SK-N-SH treated with all-trans-retinoic acid at 6 μM for 48 hours (cell line): ENCODE measurements around the gene SSTR5.
A peak's percentile ranks its signal among the peaks of the same experiment; 100 is the strongest.

Source experiments
- ATAC-seq: fragments of 200-7000 bp; cut with Tn5 transposase; 3 replicates; pipeline ENCODE4 v1.9.1; 2020; ENCODE audit warnings: mild to moderate bottlenecking, moderate library complexity
- ARNTL ChIP-seq: fragments of 450-650 bp; formaldehyde crosslinking; IDR thresholded peaks from 2 replicates; pipeline ENCODE4 v1.5.0; 2020; ENCODE audit warnings: low read depth, mild to moderate bottlenecking, moderate library complexity, borderline replicate concordance
- BACH2 ChIP-seq: fragments of 250-450 bp; sonication (Bioruptor Pico); IDR thresholded peaks from 2 replicates; pipeline ENCODE4 v1.9.0; 2021; ENCODE audit warnings: mild to moderate bottlenecking, borderline replicate concordance
- CSDC2 ChIP-seq: fragments of 250-450 bp; sonication (Bioruptor Pico); IDR thresholded peaks from 2 replicates; pipeline ENCODE4 v1.5.0; 2020; ENCODE audit warnings: mild to moderate bottlenecking, moderate library complexity
- ESRRG ChIP-seq: fragments of 250-450 bp; sonication (Bioruptor Pico); IDR thresholded peaks from 2 replicates; pipeline ENCODE4 v1.6.1; 2021; ENCODE audit warnings: mild to moderate bottlenecking
- GLIS3 ChIP-seq: fragments of 250-450 bp; sonication (Bioruptor Pico); IDR thresholded peaks from 2 replicates; pipeline ENCODE4 v1.5.0; 2020; ENCODE audit warnings: mild to moderate bottlenecking, moderate library complexity
- ISL1 ChIP-seq: fragments of 250-450 bp; sonication (Bioruptor Pico); IDR thresholded peaks from 2 replicates; pipeline ENCODE4 v2.1.2; 2022; ENCODE audit warnings: mild to moderate bottlenecking, moderate library complexity
- OSR1 ChIP-seq: fragments of 250-450 bp; sonication (Bioruptor Pico); IDR thresholded peaks from 2 replicates; pipeline ENCODE4 v1.8.0; 2022; ENCODE audit warnings: moderate library complexity, mild to moderate bottlenecking, inconsistent platforms
- PPARA ChIP-seq: fragments of 250-450 bp; sonication (Bioruptor Pico); IDR thresholded peaks from 2 replicates; pipeline ENCODE4 v1.5.0; 2020; ENCODE audit warnings: mild to moderate bottlenecking, borderline replicate concordance
- RARB ChIP-seq: fragments of 250-450 bp; sonication (Bioruptor Pico); IDR thresholded peaks from 2 replicates; pipeline ENCODE4 v1.8.0; 2021; ENCODE audit warnings: mild to moderate bottlenecking, moderate library complexity
- SNAI2 ChIP-seq: fragments of 250-450 bp; sonication (Bioruptor Pico); IDR thresholded peaks from 2 replicates; pipeline ENCODE4 v1.5.0; 2020; ENCODE audit warnings: mild to moderate bottlenecking, moderate library complexity
- TOX ChIP-seq: fragments of 250-450 bp; sonication (Bioruptor Pico); IDR thresholded peaks from 2 replicates; pipeline ENCODE4 v1.8.0; 2021; ENCODE audit warnings: mild to moderate bottlenecking, moderate library complexity, borderline replicate concordance
- ZC3H10 ChIP-seq: fragments of 250-450 bp; sonication (Bioruptor Pico); IDR thresholded peaks from 2 replicates; pipeline ENCODE4 v1.5.1; 2021; ENCODE audit warnings: mild to moderate bottlenecking, moderate library complexity
- ZFP3 ChIP-seq: fragments of 250-450 bp; sonication (Bioruptor Pico); IDR thresholded peaks from 2 replicates; pipeline ENCODE4 v1.5.0; 2020; ENCODE audit warnings: mild to moderate bottlenecking, moderate library complexity
- ZFP30 ChIP-seq: fragments of 450-650 bp; formaldehyde crosslinking; IDR thresholded peaks from 2 replicates; pipeline ENCODE4 v1.5.0; 2022; ENCODE audit warnings: mild to moderate bottlenecking, moderate library complexity
- ZNF565 ChIP-seq: fragments of 450-650 bp; formaldehyde crosslinking; conservative IDR thresholded peaks from 2 replicates; pipeline ENCODE4 v1.5.0; 2020; ENCODE audit warnings: low read depth, mild to moderate bottlenecking, moderate library complexity
- ZNF70 ChIP-seq: fragments of 450-650 bp; formaldehyde crosslinking; IDR thresholded peaks from 2 replicates; pipeline ENCODE4 v1.5.0; 2020; ENCODE audit warnings: mild to moderate bottlenecking, moderate library complexity
- ZNF8 ChIP-seq: fragments of 450-650 bp; formaldehyde crosslinking; IDR thresholded peaks from 2 replicates; pipeline ENCODE4 v1.5.0; 2020; ENCODE audit warnings: mild to moderate bottlenecking, moderate library complexity
- TF ChIP-seq, protein P1 (sequence below): fragments of 250-450 bp; sonication (Bioruptor Pico); IDR thresholded peaks from 2 replicates; pipeline ENCODE4 v1.8.0; 2020; ENCODE audit warnings: mild to moderate bottlenecking, moderate library complexity, borderline replicate concordance
- TF ChIP-seq, protein P2 (sequence below): fragments of 250-450 bp; sonication (Bioruptor Pico); IDR thresholded peaks from 2 replicates; pipeline ENCODE4 v1.5.0; 2020; ENCODE audit warnings: mild to moderate bottlenecking, moderate library complexity
- TF ChIP-seq, protein P3 (sequence below): fragments of 250-450 bp; sonication (Bioruptor Pico); IDR thresholded peaks from 2 replicates; pipeline ENCODE4 v1.5.1; 2021; ENCODE audit warnings: mild to moderate bottlenecking, moderate library complexity
- TF ChIP-seq, protein P4 (sequence below): fragments of 250-450 bp; sonication (Bioruptor Pico); IDR thresholded peaks from 2 replicates; pipeline ENCODE4 v1.8.0; 2021; ENCODE audit warnings: low read depth, mild to moderate bottlenecking, moderate library complexity, borderline replicate concordance

Gene SSTR5

DNA sequence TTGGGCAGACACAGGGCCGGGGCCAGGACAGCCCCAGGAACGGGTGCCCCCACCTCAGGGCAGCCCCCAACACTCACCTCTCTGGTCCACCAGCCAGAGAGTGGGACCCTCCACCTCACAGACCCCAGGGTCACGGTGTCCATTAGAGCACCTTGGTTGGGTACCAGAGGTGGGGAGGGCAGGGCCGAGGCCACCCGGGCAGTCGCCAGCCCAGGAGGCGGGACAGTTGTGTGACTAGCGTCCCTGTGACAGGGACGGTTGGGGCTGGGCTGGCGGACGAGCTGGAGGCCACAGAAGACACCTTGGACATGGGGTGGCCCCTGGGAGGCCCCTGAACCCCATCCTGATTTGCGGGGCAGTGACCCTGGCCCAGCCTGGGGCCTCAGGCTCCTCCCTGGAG, 35.2 kb downstream of the SSTR5 start:
- ATAC-seq, result no peak

DNA sequence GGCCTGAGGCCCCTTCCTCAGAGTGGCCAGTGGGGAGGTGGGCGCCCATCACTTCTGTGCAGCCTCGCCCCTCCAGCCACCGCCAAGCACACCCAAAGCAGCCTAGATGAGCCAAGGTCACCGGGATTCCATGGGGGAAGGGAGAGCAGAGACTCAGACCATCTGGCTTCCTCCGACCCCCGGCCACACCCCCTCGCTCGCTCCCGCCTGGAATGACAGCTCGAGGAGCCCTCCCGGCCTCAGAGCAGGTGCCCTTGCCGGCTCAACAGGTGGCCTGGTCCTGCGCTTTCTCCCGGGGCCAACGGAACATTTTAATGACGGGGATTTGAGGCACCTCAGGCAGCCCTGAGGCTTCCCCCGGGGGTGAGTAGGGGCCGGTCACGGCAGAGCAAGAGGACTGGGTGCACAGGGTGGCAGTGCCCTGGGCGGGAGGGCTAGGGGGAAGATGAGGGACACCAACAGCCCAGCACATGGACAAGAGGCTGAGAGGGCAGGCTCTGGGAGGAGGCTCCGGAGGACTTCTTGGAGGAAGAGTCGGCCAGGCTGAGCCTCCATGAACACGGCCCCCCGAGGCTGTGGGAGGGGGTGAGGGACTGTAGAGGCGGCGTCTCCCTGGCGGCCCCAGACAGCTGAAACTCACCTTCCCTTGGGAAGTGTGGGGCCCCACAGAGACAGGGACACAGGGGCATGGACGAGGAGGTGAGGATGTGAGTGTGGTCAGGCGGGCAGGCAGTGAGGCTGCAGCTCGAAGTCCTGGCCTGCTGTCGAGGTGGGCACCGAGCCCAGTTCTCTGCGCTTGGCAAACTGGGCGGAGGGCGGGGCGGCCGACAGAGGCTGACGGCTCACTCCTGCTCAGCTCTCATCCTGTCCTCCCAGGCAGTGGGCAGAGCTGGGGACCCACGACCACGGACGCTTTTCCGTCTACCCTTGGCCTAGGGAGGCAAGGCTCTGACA, 36.0 kb downstream of the SSTR5 start:
- ATAC-seq, result peak; percentile 32; the same call in 2 of the 3 replicates
- TF ChIP-seq, protein P1, sequence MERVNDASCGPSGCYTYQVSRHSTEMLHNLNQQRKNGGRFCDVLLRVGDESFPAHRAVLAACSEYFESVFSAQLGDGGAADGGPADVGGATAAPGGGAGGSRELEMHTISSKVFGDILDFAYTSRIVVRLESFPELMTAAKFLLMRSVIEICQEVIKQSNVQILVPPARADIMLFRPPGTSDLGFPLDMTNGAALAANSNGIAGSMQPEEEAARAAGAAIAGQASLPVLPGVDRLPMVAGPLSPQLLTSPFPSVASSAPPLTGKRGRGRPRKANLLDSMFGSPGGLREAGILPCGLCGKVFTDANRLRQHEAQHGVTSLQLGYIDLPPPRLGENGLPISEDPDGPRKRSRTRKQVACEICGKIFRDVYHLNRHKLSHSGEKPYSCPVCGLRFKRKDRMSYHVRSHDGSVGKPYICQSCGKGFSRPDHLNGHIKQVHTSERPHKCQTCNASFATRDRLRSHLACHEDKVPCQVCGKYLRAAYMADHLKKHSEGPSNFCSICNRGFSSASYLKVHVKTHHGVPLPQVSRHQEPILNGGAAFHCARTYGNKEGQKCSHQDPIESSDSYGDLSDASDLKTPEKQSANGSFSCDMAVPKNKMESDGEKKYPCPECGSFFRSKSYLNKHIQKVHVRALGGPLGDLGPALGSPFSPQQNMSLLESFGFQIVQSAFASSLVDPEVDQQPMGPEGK (CRISPR knock-in tag), result no peak
- no peak for TF ChIP-seq ESRRG (CRISPR knock-in tag)
- no peak for TF ChIP-seq ZNF8 (CRISPR knock-in tag)
- no peak for TF ChIP-seq ZC3H10 (CRISPR knock-in tag)

More for the DNA sequence above, 35.2 kb downstream of the SSTR5 start:
- TF ChIP-seq ZC3H10 (CRISPR knock-in tag), result no peak

DNA sequence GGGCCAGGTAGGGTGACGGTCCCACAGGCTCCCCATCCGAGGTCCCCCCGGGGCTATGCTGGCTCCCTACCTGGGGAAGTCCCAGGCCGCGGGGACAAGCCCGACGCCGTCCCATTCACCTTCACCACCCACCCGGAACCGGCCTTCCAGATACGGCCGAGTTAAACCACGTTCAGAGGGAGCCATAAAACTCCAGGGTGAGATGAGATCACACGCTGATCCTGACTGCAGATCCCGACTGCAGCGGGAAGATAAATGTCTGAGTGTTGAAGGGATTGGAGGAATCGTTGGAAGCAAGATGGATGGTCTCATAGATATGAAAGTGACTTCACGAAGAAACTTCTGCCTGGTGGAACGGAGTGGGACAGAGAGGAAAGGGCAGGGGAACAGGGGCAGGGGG, 37.1 kb downstream of the SSTR5 start:
- no peak for ATAC-seq
- TF ChIP-seq, protein P1 (CRISPR knock-in tag), result no peak
- no peak for TF ChIP-seq ZFP3 (CRISPR knock-in tag)
- no peak for TF ChIP-seq SNAI2 (CRISPR knock-in tag)
- no peak for TF ChIP-seq ZNF70 (CRISPR knock-in tag)
- no peak for TF ChIP-seq ISL1 (CRISPR knock-in tag)
- TF ChIP-seq, protein P2, sequence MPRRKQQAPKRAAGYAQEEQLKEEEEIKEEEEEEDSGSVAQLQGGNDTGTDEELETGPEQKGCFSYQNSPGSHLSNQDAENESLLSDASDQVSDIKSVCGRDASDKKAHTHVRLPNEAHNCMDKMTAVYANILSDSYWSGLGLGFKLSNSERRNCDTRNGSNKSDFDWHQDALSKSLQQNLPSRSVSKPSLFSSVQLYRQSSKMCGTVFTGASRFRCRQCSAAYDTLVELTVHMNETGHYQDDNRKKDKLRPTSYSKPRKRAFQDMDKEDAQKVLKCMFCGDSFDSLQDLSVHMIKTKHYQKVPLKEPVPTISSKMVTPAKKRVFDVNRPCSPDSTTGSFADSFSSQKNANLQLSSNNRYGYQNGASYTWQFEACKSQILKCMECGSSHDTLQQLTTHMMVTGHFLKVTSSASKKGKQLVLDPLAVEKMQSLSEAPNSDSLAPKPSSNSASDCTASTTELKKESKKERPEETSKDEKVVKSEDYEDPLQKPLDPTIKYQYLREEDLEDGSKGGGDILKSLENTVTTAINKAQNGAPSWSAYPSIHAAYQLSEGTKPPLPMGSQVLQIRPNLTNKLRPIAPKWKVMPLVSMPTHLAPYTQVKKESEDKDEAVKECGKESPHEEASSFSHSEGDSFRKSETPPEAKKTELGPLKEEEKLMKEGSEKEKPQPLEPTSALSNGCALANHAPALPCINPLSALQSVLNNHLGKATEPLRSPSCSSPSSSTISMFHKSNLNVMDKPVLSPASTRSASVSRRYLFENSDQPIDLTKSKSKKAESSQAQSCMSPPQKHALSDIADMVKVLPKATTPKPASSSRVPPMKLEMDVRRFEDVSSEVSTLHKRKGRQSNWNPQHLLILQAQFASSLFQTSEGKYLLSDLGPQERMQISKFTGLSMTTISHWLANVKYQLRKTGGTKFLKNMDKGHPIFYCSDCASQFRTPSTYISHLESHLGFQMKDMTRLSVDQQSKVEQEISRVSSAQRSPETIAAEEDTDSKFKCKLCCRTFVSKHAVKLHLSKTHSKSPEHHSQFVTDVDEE (CRISPR knock-in tag), result no peak
- TF ChIP-seq RARB, result no peak
- TF ChIP-seq, protein P3, sequence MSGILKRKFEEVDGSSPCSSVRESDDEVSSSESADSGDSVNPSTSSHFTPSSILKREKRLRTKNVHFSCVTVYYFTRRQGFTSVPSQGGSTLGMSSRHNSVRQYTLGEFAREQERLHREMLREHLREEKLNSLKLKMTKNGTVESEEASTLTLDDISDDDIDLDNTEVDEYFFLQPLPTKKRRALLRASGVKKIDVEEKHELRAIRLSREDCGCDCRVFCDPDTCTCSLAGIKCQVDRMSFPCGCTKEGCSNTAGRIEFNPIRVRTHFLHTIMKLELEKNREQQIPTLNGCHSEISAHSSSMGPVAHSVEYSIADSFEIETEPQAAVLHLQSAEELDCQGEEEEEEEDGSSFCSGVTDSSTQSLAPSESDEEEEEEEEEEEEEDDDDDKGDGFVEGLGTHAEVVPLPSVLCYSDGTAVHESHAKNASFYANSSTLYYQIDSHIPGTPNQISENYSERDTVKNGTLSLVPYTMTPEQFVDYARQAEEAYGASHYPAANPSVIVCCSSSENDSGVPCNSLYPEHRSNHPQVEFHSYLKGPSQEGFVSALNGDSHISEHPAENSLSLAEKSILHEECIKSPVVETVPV (CRISPR knock-in tag), result no peak
- no peak for TF ChIP-seq PPARA (CRISPR knock-in tag)
- no peak for TF ChIP-seq BACH2 (CRISPR knock-in tag)
- TF ChIP-seq ARNTL (CRISPR knock-in tag), result no peak
- TF ChIP-seq ZNF565 (CRISPR knock-in tag), result no peak
- TF ChIP-seq GLIS3 (CRISPR knock-in tag), result no peak
- no peak for TF ChIP-seq CSDC2
- TF ChIP-seq ZFP30 (CRISPR knock-in tag), result no peak
- TF ChIP-seq ZNF8 (CRISPR knock-in tag), result no peak
- no peak for TF ChIP-seq TOX

DNA sequence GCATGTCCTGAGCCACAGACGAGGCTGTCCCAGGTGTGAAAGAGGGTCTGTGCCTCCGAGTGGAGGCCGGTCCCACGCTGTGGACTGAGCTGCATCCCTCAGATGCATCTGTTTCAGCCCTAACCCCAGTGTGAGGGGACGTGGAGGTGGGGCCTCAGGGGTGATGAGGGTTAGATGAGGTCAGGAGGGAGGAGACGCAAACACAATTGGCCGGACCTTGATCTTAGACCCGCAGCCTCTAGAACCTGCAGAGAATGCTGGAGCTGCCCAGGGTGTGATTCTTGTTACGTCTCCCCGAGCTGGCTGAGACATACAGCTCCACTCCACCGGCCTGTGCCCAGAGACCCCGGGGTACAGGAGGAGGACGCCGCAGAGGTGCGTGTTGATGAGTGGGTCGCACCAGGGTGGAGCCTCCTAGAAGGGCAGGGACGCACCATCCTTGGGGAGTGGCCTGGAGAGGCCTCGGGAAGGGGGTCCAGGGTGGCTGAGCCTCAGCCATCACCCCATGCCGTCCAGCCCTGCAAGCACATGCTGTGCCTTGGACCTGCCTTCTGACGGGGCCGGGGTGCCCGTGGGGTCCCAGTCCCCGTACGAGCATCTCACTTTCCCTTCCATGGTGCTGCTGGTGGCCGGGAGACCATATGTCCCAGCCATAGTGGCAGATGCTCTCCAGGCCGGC, 40.1 kb downstream of the SSTR5 start:
- ATAC-seq, result no peak
- TF ChIP-seq ZFP30 (CRISPR knock-in tag), result no peak
- TF ChIP-seq, protein P2 (CRISPR knock-in tag), result no peak
- TF ChIP-seq OSR1, result no peak
- TF ChIP-seq TOX, result no peak
- no peak for TF ChIP-seq ARNTL (CRISPR knock-in tag)
- TF ChIP-seq ZC3H10 (CRISPR knock-in tag), result no peak
- TF ChIP-seq CSDC2, result no peak
- TF ChIP-seq PPARA (CRISPR knock-in tag), result no peak
- TF ChIP-seq ZNF70 (CRISPR knock-in tag), result no peak
- no peak for TF ChIP-seq ESRRG (CRISPR knock-in tag)
- no peak for TF ChIP-seq SNAI2 (CRISPR knock-in tag)
- no peak for TF ChIP-seq ZNF565 (CRISPR knock-in tag)
- TF ChIP-seq, protein P4, sequence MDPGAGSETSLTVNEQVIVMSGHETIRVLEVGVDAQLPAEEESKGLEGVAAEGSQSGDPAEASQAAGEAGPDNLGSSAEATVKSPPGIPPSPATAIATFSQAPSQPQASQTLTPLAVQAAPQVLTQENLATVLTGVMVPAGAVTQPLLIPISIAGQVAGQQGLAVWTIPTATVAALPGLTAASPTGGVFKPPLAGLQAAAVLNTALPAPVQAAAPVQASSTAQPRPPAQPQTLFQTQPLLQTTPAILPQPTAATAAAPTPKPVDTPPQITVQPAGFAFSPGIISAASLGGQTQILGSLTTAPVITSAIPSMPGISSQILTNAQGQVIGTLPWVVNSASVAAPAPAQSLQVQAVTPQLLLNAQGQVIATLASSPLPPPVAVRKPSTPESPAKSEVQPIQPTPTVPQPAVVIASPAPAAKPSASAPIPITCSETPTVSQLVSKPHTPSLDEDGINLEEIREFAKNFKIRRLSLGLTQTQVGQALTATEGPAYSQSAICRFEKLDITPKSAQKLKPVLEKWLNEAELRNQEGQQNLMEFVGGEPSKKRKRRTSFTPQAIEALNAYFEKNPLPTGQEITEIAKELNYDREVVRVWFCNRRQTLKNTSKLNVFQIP (CRISPR knock-in tag), result no peak
